Measurements from ENCODE around the gene ARF3.

DNA sequence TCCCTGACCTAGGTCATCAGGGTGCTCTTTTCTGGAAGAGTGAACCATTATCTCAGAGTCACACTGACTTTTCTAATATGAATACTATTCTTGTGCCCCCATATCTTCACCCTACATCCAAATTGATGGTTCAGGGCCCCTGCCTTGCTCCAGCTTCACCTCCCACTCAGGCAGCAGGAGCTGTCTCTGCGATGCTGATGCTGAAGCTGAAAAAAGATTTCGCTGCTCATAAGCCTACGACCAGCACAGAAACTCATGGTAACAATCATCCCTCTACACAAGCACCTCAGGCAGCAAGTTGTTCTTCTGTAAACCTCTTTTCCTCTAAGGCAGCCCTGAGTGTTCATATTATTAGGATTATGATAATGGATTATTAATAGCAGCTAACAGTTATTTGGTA is 3.2 kb downstream of the ARF3 start:
- TF ChIP-seq SUZ12 (IDR thresholded peaks at IDR 0.05; ENCODE audit: extremely low read depth, insufficient read depth, insufficient read length), result no peak
- TF ChIP-seq YY1 (IDR thresholded peaks at IDR 0.05; ENCODE audit: insufficient read depth, insufficient read length), result no peak
- no peak for TF ChIP-seq ZNF274 (IDR thresholded peaks at IDR 0.05; ENCODE audit: low read depth, low read length)

All from NT2/D1 (cell line).